Neuron (in vitro differentiated cells): ENCODE data around the gene PRTN3.

Source experiments
- H2AFZ ChIP-seq: one replicate; pipeline ENCODE4 v1.6.1; 2013; ENCODE audit warnings: low read depth, mild to moderate bottlenecking, inconsistent platforms, low read length, moderate library complexity
- H3K27me3 ChIP-seq: one replicate; pipeline ENCODE4 v1.6.1; 2013; ENCODE audit warnings: low read length; ENCODE audit not compliant: insufficient read depth
- H3K36me3 ChIP-seq: one replicate; pipeline ENCODE4 v1.6.1; 2013; ENCODE audit warnings: low read length; ENCODE audit not compliant: insufficient read depth
- H3K4me1 ChIP-seq: one replicate; pipeline ENCODE4 v1.6.1; 2013; ENCODE audit warnings: low read length; ENCODE audit not compliant: insufficient read depth
- H3K4me3 ChIP-seq: 2 replicates; pipeline ENCODE4 v1.5.1; 2013; ENCODE audit warnings: mild to moderate bottlenecking, low read length, moderate library complexity
- H3K9me3 ChIP-seq: one replicate; pipeline ENCODE4 v1.6.1; 2013; ENCODE audit warnings: low read length

The PRTN3 gene

GRCh38 chr19:799076-799881, 41.5 kb upstream of the PRTN3 start:
- no peak overlapping the region for H2AFZ ChIP-seq
- no peaks in the 10 kb centered on the region for H3K9me3 ChIP-seq
- H3K4me1 ChIP-seq: peaks cover 44% of the 10 kb centered on the region
- no peaks in the 10 kb centered on the region for H3K27me3 ChIP-seq
- H3K4me3 ChIP-seq: peak overlapping the region; percentile 96
- peaks cover 45% of the 10 kb centered on the region for H3K36me3 ChIP-seq

GRCh38 chr19:800360-801029, 40.3 kb upstream of the PRTN3 start:
- Histone ChIP-seq H3K36me3 (peaks cover 57% of the 10 kb centered on the region), H3K9me3 (no peaks in the 10 kb centered on the region), H2AFZ (no peak overlapping the region), H3K4me1 (peaks cover 44% of the 10 kb centered on the region), H3K27me3 (no peaks in the 10 kb centered on the region), H3K4me3 (no peak overlapping the region)

- no peak overlapping the region for H2AFZ ChIP-seq
- H3K9me3 ChIP-seq: no peaks in the 10 kb centered on the region
- peaks cover 44% of the 10 kb centered on the region for H3K4me1 ChIP-seq
- no peak overlapping the region for H3K4me3 ChIP-seq
- no peaks in the 10 kb centered on the region for H3K27me3 ChIP-seq
- H3K36me3 ChIP-seq: peaks cover 64% of the 10 kb centered on the region
These were observed 39.6 kb upstream of the PRTN3 start for GRCh38 chr19:801030-801860.

GRCh38 chr19:801861-802497, 38.8 kb upstream of the PRTN3 start:
- H3K36me3 ChIP-seq: peaks cover 72% of the 10 kb centered on the region
- no peak overlapping the region for H2AFZ ChIP-seq

GRCh38 chr19:802498-803098, 38.2 kb upstream of the PRTN3 start:
- H3K4me1 ChIP-seq: peaks cover 42% of the 10 kb centered on the region
- H3K9me3 ChIP-seq: no peaks in the 10 kb centered on the region
- H2AFZ ChIP-seq: no peak overlapping the region
- peaks cover 78% of the 10 kb centered on the region for H3K36me3 ChIP-seq
- no peaks in the 10 kb centered on the region for H3K27me3 ChIP-seq
- no peak overlapping the region for H3K4me3 ChIP-seq

More at GRCh38 chr19:801861-802497, 38.8 kb upstream of the PRTN3 start:
- peaks cover 42% of the 10 kb centered on the region for H3K4me1 ChIP-seq
- H3K4me3 ChIP-seq: no peak overlapping the region
- H3K9me3 ChIP-seq: no peaks in the 10 kb centered on the region
- H3K27me3 ChIP-seq: no peaks in the 10 kb centered on the region

GRCh38 chr19:803099-803561, 37.7 kb upstream of the PRTN3 start:
- no peak overlapping the region for H3K4me3 ChIP-seq
- H2AFZ ChIP-seq: no peak overlapping the region
- H3K27me3 ChIP-seq: no peaks in the 10 kb centered on the region
- H3K9me3 ChIP-seq: no peaks in the 10 kb centered on the region
- peaks cover 42% of the 10 kb centered on the region for H3K4me1 ChIP-seq
- peaks cover 83% of the 10 kb centered on the region for H3K36me3 ChIP-seq

- Histone ChIP-seq H3K27me3 (no peaks in the 10 kb centered on the region), H3K4me1 (peaks cover 39% of the 10 kb centered on the region), H2AFZ (no peak overlapping the region), H3K4me3 (no peak overlapping the region), H3K36me3 (peaks cover 90% of the 10 kb centered on the region), H3K9me3 (no peaks in the 10 kb centered on the region)
These were observed 36.9 kb upstream of the PRTN3 start for GRCh38 chr19:803686-804418.

- Histone ChIP-seq H3K36me3 (peaks cover 93% of the 10 kb centered on the region), H2AFZ (no peak overlapping the region), H3K4me3 (no peak overlapping the region), H3K27me3 (no peaks in the 10 kb centered on the region), H3K9me3 (no peaks in the 10 kb centered on the region), H3K4me1 (peaks cover 32% of the 10 kb centered on the region)
These were observed 36.2 kb upstream of the PRTN3 start for GRCh38 chr19:804419-805165.

- no peak overlapping the region for H3K4me3 ChIP-seq
- H3K4me1 ChIP-seq: peaks cover 27% of the 10 kb centered on the region
- no peak overlapping the region for H2AFZ ChIP-seq
- H3K27me3 ChIP-seq: no peaks in the 10 kb centered on the region
- peaks cover 96% of the 10 kb centered on the region for H3K36me3 ChIP-seq
- no peaks in the 10 kb centered on the region for H3K9me3 ChIP-seq
These were observed 35.6 kb upstream of the PRTN3 start for GRCh38 chr19:805166-805551.

GRCh38 chr19:805600-806550, 34.9 kb upstream of the PRTN3 start:
- Histone ChIP-seq H3K4me3 (no peak overlapping the region), H3K36me3 (peaks cover 96% of the 10 kb centered on the region)

More at GRCh38 chr19:805600-806550, 34.9 kb upstream of the PRTN3 start:
- H2AFZ ChIP-seq: no peak overlapping the region
- H3K4me1 ChIP-seq: peaks cover 20% of the 10 kb centered on the region
- H3K9me3 ChIP-seq: no peaks in the 10 kb centered on the region
- H3K27me3 ChIP-seq: no peaks in the 10 kb centered on the region
